OCI-LY1 (cell line): ENCODE data around the gene TTC3.

Source experiments
- EZH2 ChIP-seq: fragments of 200-600 bp; sonication (generic), shearing (Covaris generic); IDR thresholded peaks from 2 replicates; pipeline ENCODE4 v1.8.0; 2017; ENCODE audit warnings: borderline replicate concordance, mixed run types, mild to moderate bottlenecking, antibody characterized with exemption, low read length, moderate library complexity, mixed read lengths
- TF ChIP-seq, protein P1 (sequence below): fragments of 200-600 bp; sonication (generic), shearing (Covaris generic); IDR thresholded peaks from 2 replicates; pipeline ENCODE4 v1.5.1; 2017; ENCODE audit warnings: mild to moderate bottlenecking, antibody characterized with exemption, low read length, moderate library complexity, mixed read lengths

DNA sequence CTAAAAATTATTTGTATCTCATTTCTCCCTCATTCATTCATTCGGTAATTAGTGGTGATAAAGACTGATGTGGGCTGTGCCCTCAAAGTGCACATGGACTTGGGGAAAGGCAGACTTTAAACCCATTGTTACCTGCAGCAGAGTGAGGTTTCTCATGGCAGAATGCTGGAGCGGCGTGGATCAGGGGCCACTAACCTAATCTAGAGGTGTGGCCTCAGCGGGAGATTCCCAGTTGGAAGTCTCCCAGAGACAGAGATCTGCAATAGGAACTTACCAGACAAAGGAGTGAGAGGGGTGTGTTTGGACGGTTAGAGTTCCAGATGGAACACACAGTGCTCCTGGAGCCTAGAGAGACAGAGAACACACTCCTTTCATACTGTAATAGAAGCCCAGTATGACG is 120.6 kb downstream of the TTC3 start:
- TF ChIP-seq, protein P1, sequence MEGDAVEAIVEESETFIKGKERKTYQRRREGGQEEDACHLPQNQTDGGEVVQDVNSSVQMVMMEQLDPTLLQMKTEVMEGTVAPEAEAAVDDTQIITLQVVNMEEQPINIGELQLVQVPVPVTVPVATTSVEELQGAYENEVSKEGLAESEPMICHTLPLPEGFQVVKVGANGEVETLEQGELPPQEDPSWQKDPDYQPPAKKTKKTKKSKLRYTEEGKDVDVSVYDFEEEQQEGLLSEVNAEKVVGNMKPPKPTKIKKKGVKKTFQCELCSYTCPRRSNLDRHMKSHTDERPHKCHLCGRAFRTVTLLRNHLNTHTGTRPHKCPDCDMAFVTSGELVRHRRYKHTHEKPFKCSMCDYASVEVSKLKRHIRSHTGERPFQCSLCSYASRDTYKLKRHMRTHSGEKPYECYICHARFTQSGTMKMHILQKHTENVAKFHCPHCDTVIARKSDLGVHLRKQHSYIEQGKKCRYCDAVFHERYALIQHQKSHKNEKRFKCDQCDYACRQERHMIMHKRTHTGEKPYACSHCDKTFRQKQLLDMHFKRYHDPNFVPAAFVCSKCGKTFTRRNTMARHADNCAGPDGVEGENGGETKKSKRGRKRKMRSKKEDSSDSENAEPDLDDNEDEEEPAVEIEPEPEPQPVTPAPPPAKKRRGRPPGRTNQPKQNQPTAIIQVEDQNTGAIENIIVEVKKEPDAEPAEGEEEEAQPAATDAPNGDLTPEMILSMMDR: no peak
- TF ChIP-seq EZH2: no peak
